ENCODE data around the gene PPRC1.

GRCh38 chr10:102184606-102185005, 51.8 kb downstream of the PPRC1 start:
- TF ChIP-seq CTCF (IDR thresholded peaks at IDR 0.05), result no peak
- TF ChIP-seq POLR2A (IDR thresholded peaks at IDR 0.05), result no peak

Data from testis (tissue), 2 donors.